Activated CD4-positive, alpha-beta T cell treated with anti-CD3 and anti-CD28 coated beads, Interleukin-2, Interleukin-4, amounts not matched to agents 100 ng/mL and 50 ng/mL, durations not matched to agents 16 hours and 8 hours (primary cell): ENCODE measurements around the gene CXCR5.

Source experiments
- DNase-seq: peaks from one replicate; pipeline ENCODE4 v3.0.0-alpha.2; 2020; ENCODE audit warnings: low spot score

The CXCR5 gene

DNA sequence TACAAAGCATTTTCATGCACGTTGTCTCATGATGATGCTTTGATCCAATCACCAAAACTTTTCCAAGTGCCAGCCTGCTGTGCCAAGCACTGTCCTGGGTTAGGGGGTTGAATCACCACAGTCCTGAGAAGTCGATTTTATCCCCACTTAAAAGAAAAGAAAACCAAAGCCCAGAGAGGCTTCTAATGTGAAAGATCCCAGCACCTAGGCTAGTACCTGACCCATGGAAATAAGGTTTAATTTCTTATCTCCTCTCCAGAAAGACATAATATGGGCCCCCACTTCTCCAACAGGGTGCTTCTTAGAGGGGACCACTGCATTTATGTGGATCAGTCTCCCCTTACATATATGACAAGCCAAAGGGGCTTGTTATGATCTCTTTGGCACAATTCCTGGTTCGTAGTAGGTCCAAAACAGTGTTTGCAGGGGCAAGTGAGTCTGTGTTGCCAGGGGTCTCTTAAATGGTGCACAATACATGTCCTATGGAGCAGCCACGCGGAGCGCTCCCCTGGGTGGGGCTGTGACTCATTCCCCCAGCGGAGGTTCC, 43.9 kb downstream of the CXCR5 start:
- DNase-seq = no peak

GRCh38 chr11:118928101-118928869, 44.6 kb downstream of the CXCR5 start:
- peak; percentile 91 for DNase-seq

- DNase-seq = peak; percentile 27
These were observed 45.3 kb downstream of the CXCR5 start for GRCh38 chr11:118928870-118929500.

- peak; percentile 57 for DNase-seq
These were observed 45.9 kb downstream of the CXCR5 start for GRCh38 chr11:118929501-118930093.

DNA sequence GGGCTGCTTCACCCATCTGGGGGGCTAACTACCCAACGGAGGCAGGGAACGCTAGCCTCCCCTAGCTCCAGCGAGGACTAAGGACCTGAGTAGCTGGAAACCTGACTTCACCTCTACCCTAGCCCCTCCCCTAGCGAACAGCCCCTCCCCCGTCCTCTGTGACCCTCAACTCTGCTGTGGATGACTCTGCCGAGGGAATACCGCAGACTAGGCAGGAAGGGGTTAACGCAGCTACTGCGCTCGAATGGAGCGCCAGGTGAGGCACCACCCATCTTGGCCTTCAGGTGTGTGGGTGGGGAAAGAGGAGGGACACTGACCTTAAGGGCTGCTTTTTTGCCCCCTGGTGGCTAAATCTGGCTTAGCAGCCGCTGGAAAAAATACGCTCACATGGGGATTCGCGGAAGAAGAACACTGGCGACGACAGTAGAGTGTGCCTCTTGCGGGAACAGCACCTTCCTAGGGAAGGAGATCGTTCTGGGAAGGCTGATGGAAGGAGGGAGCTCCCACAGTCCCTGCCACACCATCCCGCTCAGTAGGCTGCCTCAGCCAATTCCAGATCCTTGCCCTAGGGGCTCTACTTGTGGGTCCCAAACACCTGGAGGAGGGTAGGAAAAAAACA, 46.5 kb downstream of the CXCR5 start:
- peak; percentile 84 for DNase-seq

GRCh38 chr11:118931571-118931970, 47.9 kb downstream of the CXCR5 start:
- no peak for DNase-seq

- no peak for DNase-seq
These were observed 49.8 kb downstream of the CXCR5 start for GRCh38 chr11:118933486-118933885.

DNA sequence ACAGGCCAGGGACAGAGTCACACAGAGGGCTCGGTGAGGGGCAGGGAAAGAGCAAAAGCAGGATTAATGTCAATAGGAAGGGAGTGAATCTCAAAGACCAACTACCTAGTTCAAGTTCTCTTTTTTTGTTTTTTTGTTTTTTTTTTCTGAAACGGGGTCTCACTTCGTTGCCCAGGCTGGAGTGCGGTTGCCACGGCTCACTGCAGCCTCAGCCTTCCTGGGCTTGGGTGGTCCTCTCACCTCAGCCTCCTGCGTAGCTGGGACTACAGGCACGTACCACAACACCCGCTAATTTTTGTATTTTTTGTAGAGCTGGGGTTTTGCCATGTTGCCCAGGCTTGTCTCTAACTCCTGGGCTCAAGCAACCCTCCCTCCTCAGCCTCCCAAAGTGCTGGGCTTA, 51.7 kb downstream of the CXCR5 start:
- DNase-seq = no peak

DNA sequence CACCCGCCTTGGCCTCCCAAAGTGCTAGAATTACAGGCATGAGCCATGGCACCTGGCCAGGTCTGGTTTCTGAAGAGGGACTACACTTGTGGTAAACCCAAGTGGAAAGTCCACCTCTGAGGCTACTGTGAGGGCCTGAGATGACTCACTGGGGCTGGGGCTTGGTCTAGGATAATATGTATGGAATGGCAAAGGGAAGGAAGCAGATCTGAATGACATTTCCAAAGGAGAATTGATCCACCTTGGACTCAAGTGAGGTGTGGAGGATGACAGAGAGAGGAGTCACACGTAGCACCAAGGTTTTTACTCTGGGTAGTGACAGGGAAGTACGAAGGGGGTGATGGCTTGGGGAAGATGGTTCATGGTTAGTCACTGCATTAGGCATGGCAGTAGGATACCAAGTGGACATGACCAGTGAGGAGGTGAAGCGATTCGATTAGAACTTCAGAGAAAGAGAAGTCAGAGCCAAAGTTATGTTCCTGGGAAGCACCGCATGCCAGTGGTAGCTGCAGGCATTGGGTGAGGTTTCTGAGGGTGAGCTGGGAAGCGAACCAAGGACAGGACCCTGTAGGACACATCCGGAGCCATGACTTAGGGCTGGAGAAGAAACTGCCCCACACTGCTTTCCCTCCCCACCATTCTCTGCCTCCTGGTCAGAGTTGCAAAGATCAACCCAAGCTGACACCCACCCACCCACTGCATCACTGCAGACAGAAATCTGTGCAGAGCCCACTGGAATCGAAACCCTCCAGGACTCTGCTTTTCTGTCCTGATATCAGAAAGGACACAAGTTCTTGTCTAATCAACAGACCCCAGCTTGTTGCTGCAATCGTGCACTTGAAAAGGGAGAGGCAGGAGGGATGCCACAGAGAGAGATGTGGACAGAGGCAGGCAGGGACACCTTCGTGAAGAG, 55.1 kb downstream of the CXCR5 start:
- no peak for DNase-seq

- DNase-seq = no peak
These were observed 55.8 kb downstream of the CXCR5 start for GRCh38 chr11:118939404-118939915.

- DNase-seq = no peak
These were observed 56.4 kb downstream of the CXCR5 start for GRCh38 chr11:118939953-118940598.

GRCh38 chr11:118947091-118947490, 63.4 kb downstream of the CXCR5 start:
- no peak for DNase-seq
